GM21515 (cell line): Measurements from ENCODE around the gene DECR2.
A peak's percentile ranks its signal among the peaks of the same experiment; 100 is the strongest.
"Not testable (repeated sequence)": the region's sequence is repeated elsewhere in the genome, so short reads cannot be mapped to it uniquely, and the experiment has no call there.

Experiments
- ATAC-seq: cut with Tn5 transposase; IDR thresholded peaks from one replicate; pipeline ENCODE4 v1.9.1; 2021; ENCODE audit not compliant: unreplicated experiment

Gene DECR2

DNA sequence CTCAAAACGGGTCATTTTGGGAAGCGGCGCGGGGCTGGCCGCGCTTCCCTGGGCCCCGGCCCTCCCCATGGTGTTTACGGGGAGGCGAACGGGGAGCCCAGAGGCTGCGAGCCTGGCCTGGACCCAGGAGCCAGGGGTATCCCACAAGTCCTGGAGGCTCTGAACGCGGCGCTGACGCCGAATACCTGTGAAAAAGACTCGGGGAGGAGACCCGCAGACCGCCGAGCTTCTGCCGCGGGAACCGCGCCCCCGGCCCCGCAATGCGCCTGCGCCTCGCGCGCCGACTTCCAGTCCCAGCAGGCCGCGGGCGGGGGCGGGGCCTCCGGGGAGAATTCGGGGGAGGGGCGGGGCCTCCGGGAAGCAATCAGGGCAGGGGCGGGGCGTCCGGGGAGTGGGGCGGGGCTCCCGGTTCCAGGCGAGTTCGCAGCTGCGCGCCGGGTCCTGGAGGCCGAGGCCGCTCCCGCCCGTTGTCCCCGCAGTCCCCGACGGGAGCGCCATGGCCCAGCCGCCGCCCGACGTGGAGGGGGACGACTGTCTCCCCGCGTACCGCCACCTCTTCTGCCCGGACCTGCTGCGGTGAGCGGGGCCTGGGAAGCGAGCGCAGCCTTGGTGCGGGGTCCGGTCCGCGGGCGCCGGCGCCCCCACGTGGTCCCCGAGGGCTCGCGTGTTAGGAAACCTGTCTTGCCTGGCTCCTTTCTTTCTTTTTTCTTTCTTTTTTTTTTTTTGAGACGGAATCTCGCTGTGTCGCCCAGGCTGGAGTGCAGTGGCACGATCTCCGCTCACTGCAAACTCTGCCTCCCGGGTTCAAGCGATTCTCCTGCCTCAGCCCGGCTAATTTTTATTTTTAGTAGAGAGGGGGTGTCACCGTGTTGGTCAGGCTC lies at the start of gene DECR2:
TSS of gene DECR2 (plus strand) at position 418 of the 881 bp plus-strand sequence. CDS start at position 497, 79 bp downstream.
- peak; percentile 44 for ATAC-seq

GRCh38 chr16:352547-353403 lies 48.9 kb upstream of the DECR2 start, which contains the start of gene AXIN1:
TSS of gene AXIN1 (minus strand) at chr16:352723. CDS start at chr16:347025, 5,698 bp downstream.
- peak; percentile 60 for ATAC-seq

GRCh38 chr16:353404-354290 lies 48.0 kb upstream of the DECR2 start:
- no peak for ATAC-seq

DNA sequence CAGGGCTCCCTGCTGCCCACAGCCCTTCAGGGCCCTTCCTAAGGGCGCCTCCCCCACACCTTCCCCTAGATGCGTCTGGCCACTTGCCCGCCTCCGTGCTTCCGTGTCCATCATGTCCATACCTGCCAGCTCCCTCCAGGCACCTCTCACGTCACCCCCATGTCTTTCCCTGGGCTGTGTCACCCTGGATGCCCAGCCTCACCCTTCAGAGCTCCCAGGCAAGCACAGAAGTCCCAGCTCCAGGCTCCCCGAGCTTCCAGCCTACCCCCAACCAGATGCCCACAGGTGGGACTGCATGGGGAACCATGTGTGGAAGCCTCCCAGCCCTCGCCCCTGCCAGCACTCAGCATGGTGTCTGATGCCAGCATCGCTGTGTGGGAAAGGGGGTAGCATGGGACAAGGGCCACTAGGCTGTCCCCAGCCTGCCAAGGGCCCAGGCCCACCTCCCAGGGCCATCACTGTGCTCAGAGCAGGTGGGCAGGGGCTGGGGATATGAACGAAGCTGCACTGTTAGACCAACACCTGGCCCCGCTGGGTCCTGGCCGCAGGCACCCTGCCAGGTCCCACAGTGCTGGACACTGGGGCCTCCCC lies 47.3 kb upstream of the DECR2 start:
- no peak for ATAC-seq

DNA sequence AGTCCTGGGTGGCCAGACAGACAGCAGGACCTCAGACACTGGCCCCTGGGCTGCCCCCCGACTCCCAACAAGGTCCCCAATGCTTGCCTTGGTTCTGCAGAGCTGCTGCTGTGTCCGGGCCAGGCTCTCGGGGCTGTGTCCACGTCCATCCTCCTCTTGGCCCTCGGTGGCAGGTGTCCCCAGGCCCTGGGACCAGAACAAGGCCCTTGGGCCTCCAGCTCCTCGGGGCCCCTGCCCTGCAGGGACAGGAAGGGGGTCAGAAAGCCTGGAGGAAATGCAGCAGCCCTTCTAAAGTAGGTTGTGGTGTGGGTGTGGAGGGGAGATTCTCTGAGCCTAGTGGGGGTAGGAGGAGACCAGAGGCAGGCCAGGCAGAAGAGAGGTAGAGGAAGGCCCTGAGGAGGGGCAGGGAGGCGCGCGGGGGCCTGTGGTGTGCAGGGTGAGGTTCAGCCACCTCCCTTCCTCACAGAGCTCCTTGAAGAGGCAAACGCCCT lies 46.7 kb upstream of the DECR2 start:
- no peak for ATAC-seq

GRCh38 chr16:356741-357140 lies 44.9 kb upstream of the DECR2 start:
- ATAC-seq, result no peak

DNA sequence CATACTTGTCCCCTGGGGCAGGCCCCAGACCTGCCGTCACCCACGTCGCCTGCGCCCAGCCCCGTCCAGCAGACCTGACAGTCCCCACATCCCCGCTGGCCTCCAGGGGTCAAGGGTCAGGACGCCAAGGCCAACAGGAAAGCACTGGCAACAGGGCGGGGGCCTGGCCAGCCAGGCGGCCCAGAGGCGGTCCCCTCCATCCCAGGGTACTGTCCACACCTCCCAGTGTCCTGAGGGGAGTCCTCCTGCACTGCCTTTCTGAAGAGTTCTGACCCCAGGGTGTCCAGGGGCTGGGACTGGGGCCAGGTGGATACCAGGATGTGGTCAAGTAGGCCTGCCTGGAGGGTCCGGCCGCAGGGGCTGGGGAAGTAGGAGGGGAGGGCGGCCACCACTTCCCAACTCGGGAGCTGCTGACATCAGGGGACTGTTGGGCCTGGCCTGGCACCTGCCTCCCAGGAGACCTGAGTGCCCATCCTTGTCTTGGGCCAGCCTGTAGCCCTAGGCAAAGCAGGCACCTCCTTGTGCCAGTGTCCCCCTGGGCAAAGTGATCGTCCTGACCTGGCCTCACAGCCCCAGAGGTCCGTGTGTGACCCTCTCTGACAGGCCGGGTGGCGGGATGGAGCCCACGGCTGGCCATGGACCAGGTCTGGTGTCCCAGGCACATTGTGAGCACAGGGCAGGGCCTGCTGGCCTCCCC lies 42.5 kb upstream of the DECR2 start:
- no peak for ATAC-seq

DNA sequence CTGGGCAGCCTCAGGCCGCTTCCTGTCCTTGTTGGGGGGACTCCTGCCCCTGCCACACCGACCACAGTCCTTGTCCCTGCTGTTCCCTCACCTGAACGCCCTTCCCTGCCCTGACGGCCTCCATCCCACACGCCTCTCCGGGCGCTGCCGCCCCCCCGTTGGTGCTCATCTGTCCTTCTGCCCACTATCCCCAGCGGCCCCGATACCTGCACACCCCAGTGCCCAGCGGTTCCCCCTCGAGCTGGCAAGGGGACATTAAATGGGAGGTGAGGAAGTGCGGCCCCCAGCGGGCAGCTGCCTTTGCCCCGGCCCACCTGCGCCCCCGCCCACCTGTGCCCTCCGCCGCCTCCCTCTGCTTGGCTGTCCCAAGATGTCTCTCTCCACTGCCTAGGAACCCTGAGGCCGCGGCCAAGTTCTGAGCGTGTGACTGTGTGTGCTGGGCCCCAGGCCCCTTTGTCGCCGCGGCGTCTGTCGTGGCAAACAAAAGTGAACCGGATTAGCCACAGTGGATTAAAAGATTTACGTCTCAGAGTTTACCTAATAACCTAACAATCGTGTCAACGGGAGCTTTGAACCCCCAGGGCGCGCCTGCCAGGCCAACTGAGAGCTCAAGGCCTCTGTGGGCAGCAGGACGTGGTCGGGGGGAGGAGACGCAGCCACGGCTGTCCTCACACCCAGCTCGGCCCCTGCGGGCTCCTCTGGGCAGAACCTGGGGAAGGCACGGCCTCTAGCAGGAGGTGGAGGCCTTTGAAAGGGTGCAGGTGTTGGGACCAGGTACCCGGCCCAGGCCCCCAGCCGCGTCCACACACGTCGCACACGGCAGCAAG lies 41.6 kb upstream of the DECR2 start:
- no peak for ATAC-seq

DNA sequence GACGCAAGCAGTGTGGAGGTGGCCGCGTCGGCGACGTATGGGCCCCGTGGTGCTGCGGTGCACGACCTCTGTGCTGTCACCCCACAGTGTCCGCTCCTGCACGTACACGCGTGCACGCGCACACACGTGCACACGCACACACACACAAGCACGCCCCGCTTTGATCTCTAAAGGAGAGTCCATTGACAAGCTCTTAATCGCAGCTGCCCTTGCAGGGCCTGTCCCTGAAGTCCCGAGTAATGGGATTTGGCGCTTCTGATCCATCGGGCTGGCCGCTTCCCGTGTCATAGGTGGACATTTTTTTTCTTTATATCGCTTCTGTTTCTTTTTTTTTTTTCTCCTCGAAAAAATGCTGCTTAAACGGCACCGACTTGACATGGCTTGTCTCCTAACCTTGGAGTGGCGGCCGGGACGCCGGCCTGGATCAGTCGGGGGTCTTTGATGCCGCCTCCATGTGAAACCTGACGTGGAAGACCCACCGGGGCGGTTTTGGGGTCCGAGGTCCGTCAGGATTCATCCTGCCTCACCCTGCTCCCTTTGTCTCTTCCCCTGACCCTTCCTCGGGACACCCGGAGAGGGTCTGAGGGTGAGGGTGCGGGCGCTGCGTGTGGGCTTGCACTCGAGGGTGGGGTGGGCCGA lies 40.9 kb upstream of the DECR2 start:
- ATAC-seq, result no peak

DNA sequence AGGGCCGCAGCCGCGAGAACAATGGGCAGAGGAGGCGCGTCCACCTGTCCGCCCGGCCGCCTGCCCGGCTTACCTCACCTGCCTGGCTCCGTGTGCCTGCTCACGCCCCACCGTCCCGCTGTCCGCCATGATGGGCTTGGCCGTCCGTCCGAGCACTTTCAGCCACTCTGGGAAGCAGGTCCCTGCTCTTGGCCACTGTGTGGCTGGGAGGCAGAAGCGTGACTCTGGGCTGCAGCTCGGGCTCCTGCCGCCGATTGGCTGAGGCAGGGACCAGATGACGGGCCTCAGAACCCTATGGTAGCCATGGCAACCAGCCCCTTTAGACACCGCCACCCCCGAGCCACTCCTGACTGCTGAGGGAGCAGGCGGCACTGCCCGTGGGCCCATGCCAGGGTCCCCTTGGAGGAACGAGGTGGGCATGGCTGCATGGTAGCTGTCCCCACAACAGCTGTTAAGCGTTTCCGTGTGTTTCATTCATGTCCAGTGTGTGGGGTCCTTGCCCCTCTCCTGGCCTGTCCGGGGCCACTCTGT lies 40.3 kb upstream of the DECR2 start:
- no peak for ATAC-seq

GRCh38 chr16:361872-362701 lies 39.6 kb upstream of the DECR2 start:
- peak; percentile 60 for ATAC-seq

GRCh38 chr16:362702-362999 lies 39.0 kb upstream of the DECR2 start:
- ATAC-seq, result not testable (repeated sequence)

GRCh38 chr16:363110-363765 lies 38.4 kb upstream of the DECR2 start:
- no peak for ATAC-seq

- no peak for ATAC-seq
Observed at GRCh38 chr16:363766-364490, 37.8 kb upstream of the DECR2 start.

DNA sequence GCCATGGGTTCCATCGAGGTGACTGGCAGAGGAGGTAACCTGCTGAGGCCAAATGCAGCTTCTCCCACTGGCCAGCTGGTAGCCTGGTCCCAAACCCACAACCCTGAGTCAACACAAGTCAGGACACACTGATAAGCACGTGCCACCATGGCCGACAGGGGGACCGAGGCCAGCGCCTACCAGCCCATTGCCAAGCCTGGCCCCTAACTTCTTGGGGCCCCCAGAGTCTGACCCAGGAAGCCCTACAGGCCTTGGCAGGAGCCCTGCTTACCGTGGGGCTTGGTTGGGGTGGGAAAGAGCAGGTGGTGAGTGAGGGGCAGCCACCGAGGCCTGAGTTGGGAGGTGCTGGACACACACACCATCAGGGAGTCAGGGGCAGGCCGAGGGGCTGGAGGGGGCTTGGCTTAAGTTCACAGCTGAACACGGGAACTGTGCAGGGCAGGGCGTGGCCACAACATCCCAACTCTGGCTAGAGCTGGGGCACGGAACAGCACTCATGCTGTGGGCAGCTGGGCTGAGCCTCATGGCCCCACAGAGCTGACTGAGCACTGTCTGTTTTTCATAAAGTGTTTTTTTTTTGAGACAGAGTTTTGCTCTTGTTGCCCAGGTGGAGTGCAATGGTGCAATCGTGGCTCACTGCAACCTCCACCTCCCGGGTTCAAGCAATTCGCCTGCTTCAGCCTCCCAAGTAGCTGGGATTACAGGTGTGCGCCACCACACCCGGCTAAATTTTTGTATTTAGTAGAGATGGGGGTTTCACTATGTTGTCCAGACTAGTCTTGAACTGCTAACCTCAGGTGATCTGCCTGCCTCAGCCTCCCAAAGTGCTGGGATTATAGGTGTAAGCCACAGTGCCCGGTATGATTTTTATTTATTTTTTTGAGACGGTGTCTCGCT lies 36.8 kb upstream of the DECR2 start:
- ATAC-seq, result no peak
